ENCODE data around the gene MUTYH.

Gene MUTYH

GRCh38 chr1:45348966-45349677 lies 8.9 kb upstream of the MUTYH start:
- DNase-seq (ENCODE audit: low read depth), result no peak

DNA sequence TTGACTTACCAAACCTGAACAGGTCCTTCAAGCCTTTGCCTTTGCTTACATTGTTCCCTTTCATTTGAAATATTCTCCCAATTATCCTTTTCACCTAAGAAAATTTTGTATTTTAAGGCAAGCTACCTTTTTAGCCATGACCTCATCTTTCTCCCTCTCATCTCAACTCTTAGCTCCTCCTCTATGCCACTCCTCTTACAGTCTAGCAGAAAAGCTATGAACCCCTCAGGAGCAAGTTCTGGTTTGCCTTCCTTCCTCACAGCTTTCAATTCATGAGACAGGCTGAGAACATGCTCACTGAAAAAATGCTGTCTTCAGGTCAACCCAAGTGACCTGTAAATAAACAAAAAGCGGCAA lies 8.3 kb upstream of the MUTYH start:
- DNase-seq (ENCODE audit: low read depth), result no peak

DNA sequence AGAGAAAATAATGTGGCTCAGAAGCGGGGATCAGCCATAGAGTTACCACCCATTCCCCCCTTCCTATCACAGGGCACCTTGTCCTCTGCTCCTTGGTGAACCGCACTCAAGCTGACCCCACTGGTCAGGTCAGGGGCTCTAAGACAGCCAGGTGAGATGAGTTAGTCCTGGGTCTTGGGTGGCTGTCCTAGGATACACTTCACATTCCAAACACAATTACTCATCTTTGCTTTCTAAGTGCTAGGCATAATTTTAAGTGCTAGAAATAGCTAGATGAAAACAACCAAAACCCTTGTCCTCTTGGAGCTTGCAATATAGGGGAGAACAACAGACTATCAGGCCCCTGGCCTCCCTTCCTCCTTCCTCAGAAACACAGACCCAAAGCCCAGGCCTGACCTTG lies 7.8 kb upstream of the MUTYH start:
- DNase-seq (ENCODE audit: low read depth), result no peak

DNA sequence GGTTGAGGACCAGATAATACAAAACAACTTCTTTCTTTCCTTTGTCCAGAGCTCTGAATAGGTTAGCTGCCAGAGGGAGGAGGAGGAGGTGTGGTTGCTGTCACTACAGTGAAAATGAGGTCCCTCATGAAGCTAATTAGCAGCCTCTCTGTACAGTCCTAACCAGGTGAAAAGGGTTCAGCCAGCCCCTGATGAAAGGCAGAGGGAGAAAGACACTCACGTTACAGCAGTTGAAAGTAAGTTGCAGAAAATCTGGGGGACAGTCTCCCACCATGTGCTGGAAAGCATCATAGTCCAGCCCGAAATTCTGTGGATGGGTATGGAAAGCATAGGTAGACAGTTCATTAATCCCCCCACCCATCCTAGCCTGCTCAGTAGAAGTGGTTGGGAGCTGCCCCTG lies 6.2 kb upstream of the MUTYH start:
- no peak for DNase-seq (ENCODE audit: low read depth)

- no peak for DNase-seq (ENCODE audit: low read depth)
These were observed 4.8 kb upstream of the MUTYH start for GRCh38 chr1:45345014-45345413.

- DNase-seq (ENCODE audit: low read depth), result no peak
These were observed 4.3 kb upstream of the MUTYH start for GRCh38 chr1:45344499-45344898.

DNA sequence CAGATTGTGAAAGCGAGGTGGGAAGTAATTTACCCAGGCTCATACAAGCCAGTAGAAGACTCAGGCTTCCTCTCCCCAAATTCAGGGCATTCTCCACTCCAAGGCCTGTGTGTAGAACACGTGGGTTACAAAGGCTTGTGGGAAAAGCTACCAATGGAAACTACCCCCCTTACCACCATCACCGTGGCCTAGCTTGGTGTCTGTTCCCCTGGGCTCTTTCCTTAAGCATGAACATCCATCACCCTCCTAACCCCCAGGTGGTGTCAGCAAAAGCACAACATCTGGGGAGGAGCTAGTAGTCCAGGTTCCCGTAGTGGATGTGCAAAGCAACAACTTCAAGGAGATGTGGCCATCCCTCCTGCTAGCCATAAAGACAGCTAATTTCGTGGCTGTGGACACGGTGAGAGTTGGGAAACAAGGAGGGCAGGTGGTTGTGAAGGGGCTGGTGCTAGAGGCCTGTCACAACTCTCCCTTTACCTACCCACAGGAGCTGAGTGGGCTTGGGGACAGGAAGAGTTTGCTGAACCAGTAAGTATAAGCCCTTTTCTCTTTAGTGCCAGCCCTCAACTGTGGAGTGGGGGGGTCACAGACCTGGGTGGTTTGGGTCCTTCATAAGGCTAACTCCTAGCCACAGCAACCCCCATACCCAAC lies 701 bp upstream of the MUTYH start:
- no peak for DNase-seq (ENCODE audit: low read depth)

- DNase-seq (ENCODE audit: low read depth), result no peak
These were observed 2.5 kb downstream of the MUTYH start for GRCh38 chr1:45337630-45338325.

- no peak for DNase-seq (ENCODE audit: low read depth)
These were observed 4.3 kb downstream of the MUTYH start for GRCh38 chr1:45335855-45336324.

DNA sequence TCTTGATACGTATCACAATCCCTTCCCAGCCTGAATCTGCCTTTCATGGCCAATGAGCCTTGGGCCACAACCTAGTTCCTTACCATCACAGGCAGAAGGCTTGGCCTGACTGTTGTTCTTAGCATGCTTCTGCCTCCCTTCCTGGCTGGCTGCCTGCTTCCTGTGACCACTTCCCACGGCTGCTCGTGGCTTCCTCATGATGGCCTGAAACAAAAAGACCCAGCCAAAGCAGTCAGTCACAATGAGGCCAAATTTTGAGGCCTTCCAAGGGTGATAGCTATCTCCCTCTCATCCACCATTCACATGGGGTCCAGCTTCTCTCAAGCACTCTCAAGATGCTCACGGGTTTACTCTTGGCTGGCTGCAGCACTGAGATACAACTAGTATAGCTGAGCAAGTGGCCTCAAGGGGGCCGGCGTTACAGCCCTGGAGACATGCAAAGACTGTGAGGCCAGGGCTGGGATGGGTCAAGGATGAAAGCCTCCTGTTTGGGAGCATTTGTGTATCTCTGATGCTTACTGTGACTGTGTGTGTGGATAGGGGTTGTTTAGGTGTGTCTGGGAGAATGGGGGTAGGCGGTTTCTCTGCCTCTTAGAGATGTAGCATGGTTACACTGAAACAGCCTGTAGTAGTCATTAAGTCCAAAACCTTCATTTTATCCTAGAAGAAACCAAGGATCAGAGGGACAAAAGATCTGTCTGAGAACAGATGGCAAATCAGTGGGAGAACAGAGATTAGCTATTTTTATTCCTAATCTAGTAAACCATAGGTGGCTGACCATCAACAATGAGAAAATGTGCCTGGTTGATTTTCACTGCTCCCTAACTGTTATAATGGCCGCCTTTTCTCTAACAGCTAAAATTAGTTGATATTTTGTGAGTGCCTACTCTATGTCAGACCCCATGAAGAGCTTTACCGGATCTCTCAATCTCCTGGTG lies 5.7 kb downstream of the MUTYH start:
- DNase-seq (ENCODE audit: low read depth), result no peak

GRCh38 chr1:45332346-45332720 lies 7.9 kb downstream of the MUTYH start:
- DNase-seq (ENCODE audit: low read depth), result no peak

GRCh38 chr1:45331436-45332345 lies 8.5 kb downstream of the MUTYH start:
- no peak for DNase-seq (ENCODE audit: low read depth)

DNA sequence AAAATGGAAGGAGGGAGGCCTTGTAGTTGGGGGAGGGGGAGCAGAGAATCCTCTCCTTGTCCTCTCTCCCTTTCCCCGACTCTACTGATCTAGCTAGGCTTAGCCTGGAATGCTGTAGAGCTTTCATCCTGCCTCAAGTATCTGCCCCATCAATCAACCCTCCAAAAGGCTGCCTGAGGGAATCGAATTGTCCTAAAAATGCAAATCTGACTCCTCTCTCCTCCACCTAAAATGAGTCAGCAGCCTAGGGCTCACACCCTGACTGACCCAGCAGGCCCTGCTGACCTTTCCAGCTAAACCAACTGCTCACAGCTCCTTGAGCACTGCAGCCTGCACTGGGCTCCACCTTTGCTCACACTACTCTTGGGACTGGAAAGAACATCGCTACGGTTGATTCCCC lies 10.8 kb downstream of the MUTYH start:
- DNase-seq (ENCODE audit: low read depth), result no peak

- no peak for DNase-seq (ENCODE audit: low read depth)
These were observed 11.6 kb downstream of the MUTYH start for GRCh38 chr1:45328680-45329079.

DNA sequence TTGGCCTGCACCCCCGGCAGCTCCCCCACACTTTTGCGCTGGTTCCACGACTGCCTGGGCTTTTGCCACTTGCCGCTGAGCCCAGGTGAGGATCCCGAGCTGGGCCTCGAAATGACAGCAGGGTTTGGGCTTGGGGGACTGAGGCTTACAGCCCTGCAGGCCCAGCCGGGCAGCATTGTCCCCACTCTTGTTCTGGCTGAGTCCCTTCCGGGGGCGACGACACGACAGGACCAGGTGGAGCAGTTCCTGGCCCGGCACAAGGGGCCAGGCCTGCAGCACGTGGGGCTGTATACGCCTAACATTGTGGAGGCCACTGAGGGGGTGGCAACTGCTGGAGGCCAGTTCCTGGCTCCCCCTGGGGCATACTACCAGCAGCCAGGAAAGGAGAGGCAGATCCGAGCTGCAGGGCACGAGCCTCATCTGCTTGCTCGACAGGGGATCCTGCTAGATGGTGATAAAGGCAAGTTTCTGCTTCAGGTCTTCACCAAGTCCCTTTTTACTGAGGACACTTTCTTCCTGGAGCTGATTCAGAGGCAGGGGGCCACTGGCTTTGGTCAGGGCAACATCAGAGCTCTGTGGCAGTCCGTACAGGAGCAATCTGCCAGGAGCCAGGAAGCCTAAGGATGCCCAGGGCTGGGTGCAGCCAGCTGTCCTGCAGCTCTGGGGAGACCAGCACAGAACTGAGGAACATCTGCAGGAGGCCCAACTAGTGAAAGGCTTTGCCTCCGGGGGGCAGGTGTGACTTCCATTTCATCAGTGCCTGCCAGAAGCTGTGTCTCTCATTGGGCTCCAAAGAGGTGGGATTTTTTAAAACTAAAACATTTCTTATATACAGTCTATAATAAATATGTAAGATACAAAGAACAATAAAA lies 12.4 kb downstream of the MUTYH start:
- DNase-seq (ENCODE audit: low read depth), result no peak

DNA sequence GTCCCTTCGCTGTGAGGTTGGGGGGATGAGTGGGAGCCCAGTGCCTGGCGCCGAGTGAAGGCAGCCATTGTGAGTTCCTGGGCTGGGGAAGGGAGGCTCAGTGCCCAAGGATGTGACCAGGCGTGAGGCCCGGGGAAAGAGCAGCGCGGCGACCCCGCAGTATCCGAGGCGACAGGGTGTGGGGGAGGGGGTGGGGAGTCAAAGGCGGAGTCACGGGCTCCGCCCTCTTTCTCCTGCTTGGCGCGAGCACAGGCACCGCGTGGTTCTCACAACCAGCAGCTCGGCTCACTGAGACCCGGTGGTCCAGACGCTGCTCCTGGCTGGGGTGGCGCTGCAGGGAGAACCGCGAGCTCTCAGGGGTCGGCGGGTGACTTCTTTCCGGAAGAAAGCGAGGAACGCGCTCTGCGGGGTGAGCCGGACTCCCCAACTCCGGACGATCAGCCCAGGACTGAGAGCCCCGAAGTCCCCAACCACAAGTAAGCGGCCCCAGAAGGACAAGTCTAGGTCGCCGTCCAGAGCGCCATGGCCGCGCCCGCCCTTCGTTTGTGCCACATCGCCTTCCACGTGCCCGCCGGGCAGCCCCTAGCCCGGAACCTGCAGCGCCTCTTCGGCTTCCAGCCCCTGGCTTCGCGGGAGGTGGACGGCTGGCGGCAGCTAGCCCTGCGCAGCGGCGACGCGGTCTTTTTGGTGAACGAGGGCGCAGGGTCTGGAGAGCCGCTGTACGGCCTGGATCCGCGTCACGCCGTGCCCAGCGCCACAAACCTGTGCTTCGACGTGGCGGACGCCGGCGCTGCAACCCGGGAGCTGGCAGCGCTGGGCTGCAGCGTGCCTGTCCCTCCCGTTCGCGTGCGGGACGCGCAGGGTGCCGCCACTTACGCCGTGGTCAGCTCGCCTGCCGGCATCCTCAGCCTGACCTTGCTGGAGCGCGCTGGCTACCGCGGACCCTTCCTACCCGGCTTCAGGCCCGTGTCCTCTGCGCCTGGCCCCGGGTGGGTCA lies 13.3 kb downstream of the MUTYH start, which contains the start of gene HPDL:
Gene HPDL, plus strand, starts transcription at position 269 of the 997 bp plus-strand sequence. Its CDS starts 254 bp downstream, at position 523.
- no peak for DNase-seq (ENCODE audit: low read depth)

GRCh38 chr1:45325851-45326506 lies 14.3 kb downstream of the MUTYH start:
- no peak for DNase-seq (ENCODE audit: low read depth)

DNA sequence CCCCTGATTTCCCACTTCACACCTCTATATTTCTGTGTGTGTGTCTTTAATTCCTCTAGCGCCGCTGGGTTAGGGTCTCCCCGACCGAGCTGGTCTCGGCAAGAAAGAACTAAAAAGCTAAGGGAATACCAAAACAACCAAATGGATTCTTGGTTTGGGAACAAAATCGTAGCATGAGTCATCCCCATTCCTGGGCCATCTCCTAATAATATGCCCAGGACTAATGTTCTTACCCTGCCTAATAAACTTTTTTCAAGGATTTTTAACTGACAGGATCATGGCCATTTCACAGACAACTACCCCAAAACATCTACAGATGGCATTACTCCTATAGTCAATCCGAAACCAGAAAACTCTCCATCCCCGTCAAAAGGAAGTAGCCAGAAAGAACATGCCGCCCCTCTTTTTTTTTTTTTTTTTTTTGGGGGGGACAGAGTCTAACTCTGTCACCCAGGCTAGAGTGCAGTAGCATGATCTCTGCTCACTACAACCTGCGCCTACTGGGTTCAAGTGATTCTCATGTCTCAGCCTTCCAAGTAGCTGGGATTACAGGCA lies 17.7 kb downstream of the MUTYH start:
- DNase-seq (ENCODE audit: low read depth), result no peak
